Body of pancreas (tissue), 4 donors: ENCODE data around the gene BICRA.

Experiments
- CTCF ChIP-seq, 7 experiments: fragments of 450-650 bp in 4 of 7; fragments of 200-600 bp in 3 of 7; sonication (generic) in 3 of 7; IDR thresholded peaks; one replicate each; pipeline ENCODE4 v1.5.1; 2016 to 2019; ENCODE audit warnings: antibody characterized with exemption in 7 of 7
- POLR2A ChIP-seq, 3 donors: fragments of 450-650 bp; IDR thresholded peaks; one replicate each; pipeline ENCODE4 v1.6.1; 2016; ENCODE audit warnings: antibody characterized with exemption in 3 of 3, mild to moderate bottlenecking in 2 of 3

- TF ChIP-seq CTCF (IDR thresholded peaks at IDR 0.05) = no peak
- no peak for TF ChIP-seq POLR2A (IDR thresholded peaks at IDR 0.05)
These were observed 71.3 kb downstream of the BICRA start for GRCh38 chr19:47679922-47680857.
